Naive B cell (primary cell): ENCODE measurements around the gene SHISA7. TPM values are rescaled to one million over a fixed set of nuclear protein-coding genes. Genes with fewer than 3 reads are reported as not detected.

Experiments
- ATAC-seq, 2 donors: fragments of 150-1000 bp; cut with Tn5 transposase; 2 replicates each; pipeline ENCODE4 v1.10.0; 2021; ENCODE audit warnings: low read depth in 2 of 2, mild to moderate bottlenecking in 2 of 2, moderate library complexity in 2 of 2
- DNase-seq: peaks from one replicate; pipeline ENCODE4 v3.0.0; 2022
- H3K27ac Mint-ChIP-seq, 6 donors: one replicate each; pipeline ENCODE4 v1.8.0; 2020 to 2022; ENCODE audit warnings: mild to moderate bottlenecking in 6 of 6, mixed read lengths in 6 of 6, moderate library complexity in 5 of 6, inconsistent platforms in 2 of 6
- H3K27me3 Mint-ChIP-seq, 3 donors: one replicate each; pipeline ENCODE4 v1.8.0; 2021 to 2022; ENCODE audit warnings: mixed read lengths in 3 of 3, mild to moderate bottlenecking in 1 of 3
- H3K36me3 Mint-ChIP-seq, 2 donors: one replicate each; pipeline ENCODE4 v1.8.0; 2020 to 2022; ENCODE audit warnings: mixed read lengths in 2 of 2, inconsistent platforms in 1 of 2, mild to moderate bottlenecking in 1 of 2
- H3K4me1 Mint-ChIP-seq, 3 donors: one replicate each; pipeline ENCODE4 v1.8.0; 2020 to 2022; ENCODE audit warnings: mixed read lengths in 3 of 3, inconsistent platforms in 1 of 3, mild to moderate bottlenecking in 1 of 3, moderate library complexity in 1 of 3
- H3K4me3 Mint-ChIP-seq, 8 donors: one replicate each; pipeline ENCODE4 v1.8.0; 2020 to 2022; ENCODE audit warnings: mild to moderate bottlenecking in 8 of 8, mixed read lengths in 8 of 8, moderate library complexity in 8 of 8, inconsistent platforms in 2 of 8
- H3K9me3 Mint-ChIP-seq, 7 donors: one replicate each; pipeline ENCODE4 v1.8.0; 2020 to 2022; ENCODE audit warnings: mixed read lengths in 7 of 7, mild to moderate bottlenecking in 5 of 7, inconsistent platforms in 2 of 7, moderate library complexity in 1 of 7
- polyA plus RNA-seq, 6 donors: library from polyadenylated mRNA; unstranded; fragments of 300-500 nt; fragmentation: Illumina TruSeq; gene quantifications; one replicate each; pipeline ENCODE4 v1.2.3, GENCODE V29; 2021; ENCODE audit warnings: low read depth in 6 of 6

Gene SHISA7
- polyA plus RNA-seq, 6 donors from 2014 or later, result not detected

DNA sequence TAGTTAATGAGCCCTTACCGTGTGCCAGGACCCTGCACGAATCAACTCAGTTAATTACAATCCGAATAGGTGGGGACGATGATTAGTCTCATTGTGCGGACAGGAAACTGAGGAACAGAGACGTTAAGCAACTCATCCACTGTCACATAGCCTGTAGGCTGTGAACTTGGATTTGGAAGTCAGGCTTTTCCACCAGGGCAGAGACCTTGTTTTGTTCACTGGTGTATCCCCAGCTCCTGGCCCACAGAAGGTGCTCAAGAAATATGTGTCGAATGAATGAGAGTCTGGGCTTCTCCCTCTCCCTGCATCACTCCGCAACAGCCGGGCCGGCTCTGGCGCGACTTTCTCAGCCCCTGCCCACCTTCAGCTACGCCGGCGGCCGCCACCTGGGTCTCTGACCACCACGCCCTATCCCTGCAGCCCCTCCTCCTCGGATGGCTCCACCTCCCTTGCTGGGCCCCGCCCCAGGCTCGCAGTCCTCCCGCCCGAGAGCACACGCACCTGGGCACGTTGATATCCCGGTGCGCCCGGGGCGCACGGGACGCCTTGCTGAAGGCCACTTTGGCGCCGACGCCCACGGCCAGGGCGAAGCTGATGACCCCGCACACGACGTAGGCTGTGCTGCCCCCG is 1.3 kb downstream of the SHISA7 start:
- Mint-ChIP-seq H3K9me3 (peaks cover 0 to 14% (median 4%) of the 10 kb centered on the region in 7 donors), H3K27ac (peak overlapping the region in 3 of 6 donors; percentile 18 to 26 (median 21))
- peak; percentile 17 to 43 for ATAC-seq

DNA sequence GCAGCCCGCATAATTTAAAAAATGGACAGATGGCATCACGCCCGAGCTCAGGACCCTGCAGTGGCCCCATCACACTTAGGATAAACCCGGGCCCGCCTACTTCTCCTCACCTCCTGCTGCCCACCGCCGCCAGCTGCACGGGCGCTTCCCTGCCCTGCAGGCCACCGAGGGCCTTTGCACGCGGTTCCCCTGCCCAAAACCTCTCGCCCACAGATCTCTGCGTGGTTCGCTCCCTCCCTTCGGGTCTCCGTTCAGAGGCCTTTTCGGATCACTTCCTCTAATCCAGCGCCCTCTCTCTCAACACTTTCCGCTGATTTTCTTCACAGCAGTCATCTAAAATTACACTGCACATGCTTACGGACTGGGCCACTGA is 1.8 kb downstream of the SHISA7 start:
- H3K9me3 Mint-ChIP-seq, result peaks cover 0 to 14% (median 4%) of the 10 kb centered on the region in 7 donors
- ATAC-seq (peak; percentile 56 to 64), DNase-seq (no peak)
- peaks cover 22 to 35% (median 32%) of the 10 kb centered on the region in 3 donors for H3K4me1 Mint-ChIP-seq
- peaks cover 65 to 92% (median 91%) of the 10 kb centered on the region in 3 donors for H3K27me3 Mint-ChIP-seq
- H3K27ac Mint-ChIP-seq, result peak overlapping the region in 3 of 6 donors; percentile 26 to 51 (median 33)
- peaks cover 0 to 25% of the 10 kb centered on the region in 2 donors for H3K36me3 Mint-ChIP-seq
- peak overlapping the region; percentile 34 to 84 (median 63) for H3K4me3 Mint-ChIP-seq

More for the DNA sequence above, 1.3 kb downstream of the SHISA7 start:
- Mint-ChIP-seq H3K27me3 (peaks cover 61 to 88% (median 86%) of the 10 kb centered on the region in 3 donors), H3K4me3 (peak overlapping the region; percentile 5 to 84 (median 63)), H3K4me1 (peaks cover 22 to 35% (median 32%) of the 10 kb centered on the region in 3 donors), H3K36me3 (peaks cover 0 to 25% of the 10 kb centered on the region in 2 donors)
- DNase-seq, result no peak

GRCh38 chr19:55440411-55441105 is 2.5 kb downstream of the SHISA7 start:
- H3K27ac Mint-ChIP-seq, result peak overlapping the region in 2 of 6 donors; percentile 10 to 26
- ATAC-seq (no peak), DNase-seq (no peak)
- H3K27me3 Mint-ChIP-seq, result peaks cover 60 to 92% (median 85%) of the 10 kb centered on the region in 3 donors
- H3K4me1 Mint-ChIP-seq, result peaks cover 22 to 35% (median 32%) of the 10 kb centered on the region in 3 donors
- H3K36me3 Mint-ChIP-seq, result peaks cover 0 to 25% of the 10 kb centered on the region in 2 donors
- H3K4me3 Mint-ChIP-seq, result peak overlapping the region in 6 of 8 donors; percentile 34 to 72 (median 64)
- peaks cover 0 to 14% (median 4%) of the 10 kb centered on the region in 7 donors for H3K9me3 Mint-ChIP-seq

DNA sequence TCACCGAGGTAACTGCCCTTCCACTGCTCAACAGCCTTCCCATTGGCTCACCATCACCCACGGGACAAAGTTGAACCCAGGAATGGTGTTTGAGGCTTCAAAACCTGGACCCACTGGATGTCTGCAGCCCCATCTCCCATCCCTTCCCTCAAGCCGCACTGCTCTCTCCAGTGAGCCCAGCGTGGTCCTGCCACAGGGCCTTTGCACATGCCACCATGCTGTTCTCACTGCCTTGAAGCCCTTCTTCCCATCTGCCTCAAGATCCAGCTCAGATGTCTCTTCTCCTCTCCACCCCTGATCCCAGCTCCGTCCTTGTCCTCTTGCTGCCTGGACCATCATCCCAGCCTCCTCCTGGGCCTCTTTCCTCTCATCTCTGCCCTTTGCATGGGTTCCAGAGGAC is 4.0 kb downstream of the SHISA7 start:
- H3K36me3 Mint-ChIP-seq, result peaks cover 0 to 25% of the 10 kb centered on the region in 2 donors
- peaks cover 22 to 32% (median 32%) of the 10 kb centered on the region in 3 donors for H3K4me1 Mint-ChIP-seq
- H3K9me3 Mint-ChIP-seq, result peaks cover 0 to 14% (median 4%) of the 10 kb centered on the region in 7 donors
- H3K27ac Mint-ChIP-seq, result peak overlapping the region in 1 of 6 donors; percentile 87
- ATAC-seq, result no peak
- peaks cover 47 to 78% (median 73%) of the 10 kb centered on the region in 3 donors for H3K27me3 Mint-ChIP-seq
- no peak overlapping the region for H3K4me3 Mint-ChIP-seq
- DNase-seq, result no peak

GRCh38 chr19:55437410-55437809 is 5.7 kb downstream of the SHISA7 start:
- H3K27ac Mint-ChIP-seq, result no peak overlapping the region
- peak overlapping the region in 1 of 8 donors; percentile 63 for H3K4me3 Mint-ChIP-seq
- H3K36me3 Mint-ChIP-seq, result peaks cover 0 to 25% of the 10 kb centered on the region in 2 donors
- ATAC-seq (no peak), DNase-seq (no peak)
- peaks cover 0 to 14% (median 4%) of the 10 kb centered on the region in 7 donors for H3K9me3 Mint-ChIP-seq
- H3K4me1 Mint-ChIP-seq, result peaks cover 22 to 25% (median 23%) of the 10 kb centered on the region in 3 donors
- peaks cover 43 to 66% (median 62%) of the 10 kb centered on the region in 3 donors for H3K27me3 Mint-ChIP-seq

GRCh38 chr19:55436847-55437246 is 6.3 kb downstream of the SHISA7 start:
- DNase-seq (no peak), ATAC-seq (no peak)
- Mint-ChIP-seq H3K4me1 (peaks cover 22% of the 10 kb centered on the region in 3 donors), H3K27me3 (peaks cover 47 to 66% (median 63%) of the 10 kb centered on the region in 3 donors), H3K27ac (no peak overlapping the region), H3K4me3 (peak overlapping the region in 1 of 8 donors; percentile 63), H3K9me3 (peaks cover 0 to 14% (median 4%) of the 10 kb centered on the region in 7 donors), H3K36me3 (peaks cover 0 to 25% of the 10 kb centered on the region in 2 donors)

DNA sequence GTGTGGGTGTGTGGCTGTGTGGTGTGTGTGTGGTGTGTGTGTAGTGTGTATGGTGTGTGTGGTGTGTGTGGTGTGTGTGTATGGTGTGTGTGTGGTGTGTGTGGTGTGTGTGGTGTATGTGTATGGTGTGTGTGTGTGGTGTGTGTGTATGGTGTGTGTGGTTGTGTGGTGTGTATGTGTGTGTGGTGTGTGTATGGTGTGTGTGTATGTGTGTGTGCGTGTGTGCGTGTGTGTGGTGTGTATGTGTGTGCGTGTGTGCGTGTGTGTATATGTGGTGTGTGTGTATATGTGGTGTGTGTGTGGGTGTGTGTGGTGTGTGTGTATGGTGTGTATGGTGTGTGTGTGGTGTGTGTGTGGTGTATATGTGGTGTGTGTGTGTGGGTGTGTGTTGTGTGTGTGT is 8.1 kb downstream of the SHISA7 start:
- Mint-ChIP-seq H3K9me3 (peaks cover 0 to 11% (median 0%) of the 10 kb centered on the region in 7 donors), H3K27ac (no peak overlapping the region), H3K4me1 (peaks cover 8 to 11% (median 9%) of the 10 kb centered on the region in 3 donors), H3K4me3 (no peak overlapping the region), H3K36me3 (peaks cover 0 to 13% of the 10 kb centered on the region in 2 donors), H3K27me3 (peaks cover 49 to 67% (median 64%) of the 10 kb centered on the region in 3 donors)
- no peak for ATAC-seq
- DNase-seq, result no peak

DNA sequence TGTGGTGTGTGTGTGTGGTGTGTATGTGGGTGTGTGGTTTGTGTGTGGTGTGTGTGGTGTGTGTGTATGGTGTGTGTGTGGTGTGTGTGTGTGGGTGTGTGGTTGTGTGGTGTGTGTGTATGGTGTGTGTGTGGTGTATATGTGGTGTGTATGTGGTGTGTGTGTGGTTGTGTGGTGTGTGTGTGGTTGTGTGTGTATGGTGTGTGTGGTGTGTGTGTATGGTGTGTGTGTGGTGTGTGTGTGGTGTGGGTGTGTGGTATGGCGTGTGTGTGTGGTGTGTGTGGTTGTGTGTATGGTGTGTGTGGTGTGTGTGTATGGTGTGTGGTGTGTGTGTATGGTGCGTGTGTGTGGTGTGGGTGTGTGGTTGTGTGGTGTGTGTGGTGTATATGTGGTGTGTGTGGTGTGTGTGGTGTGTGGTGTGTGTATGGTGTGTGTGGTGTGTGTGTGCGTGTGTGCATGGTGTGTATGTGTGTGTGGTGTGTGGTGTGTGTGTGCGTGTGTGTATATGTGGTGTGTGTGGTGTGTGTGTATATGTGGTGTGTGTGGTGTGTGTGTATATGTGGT is 8.7 kb downstream of the SHISA7 start:
- Mint-ChIP-seq H3K9me3 (peaks cover 0 to 11% (median 0%) of the 10 kb centered on the region in 7 donors), H3K36me3 (peaks cover 0 to 7% of the 10 kb centered on the region in 2 donors), H3K27me3 (peaks cover 48 to 67% (median 64%) of the 10 kb centered on the region in 3 donors), H3K4me1 (peaks cover 2 to 7% (median 5%) of the 10 kb centered on the region in 3 donors), H3K27ac (no peak overlapping the region), H3K4me3 (no peak overlapping the region)
- DNase-seq (no peak), ATAC-seq (no peak)

DNA sequence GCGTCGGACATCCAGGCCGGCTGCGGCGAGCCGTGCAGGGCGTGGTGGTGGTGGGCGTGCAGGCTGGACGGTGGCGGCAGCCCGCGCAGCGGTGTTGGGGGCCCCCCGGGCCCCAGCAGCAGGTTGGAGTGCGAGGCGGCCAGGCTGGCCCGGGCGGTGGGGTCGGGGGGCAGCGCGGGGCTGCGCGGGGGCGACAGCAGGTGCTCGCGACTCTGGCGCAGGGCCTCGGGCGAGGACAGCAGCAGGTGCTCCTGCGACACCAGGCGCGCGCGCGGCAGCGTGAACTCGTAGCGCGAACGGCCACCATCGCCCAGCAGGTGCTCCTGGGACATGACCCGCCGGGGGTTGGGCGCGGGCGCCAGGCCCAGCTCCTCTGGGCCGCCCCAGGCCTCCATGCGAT is 9.8 kb downstream of the SHISA7 start:
- Mint-ChIP-seq H3K27me3 (peaks cover 41 to 67% (median 64%) of the 10 kb centered on the region in 3 donors), H3K4me3 (no peak overlapping the region), H3K36me3 (no peaks in the 10 kb centered on the region), H3K4me1 (peaks cover 0 to 3% (median 2%) of the 10 kb centered on the region in 3 donors), H3K9me3 (peaks cover 0 to 7% (median 0%) of the 10 kb centered on the region in 7 donors), H3K27ac (no peak overlapping the region)
- DNase-seq, result no peak
- no peak for ATAC-seq

DNA sequence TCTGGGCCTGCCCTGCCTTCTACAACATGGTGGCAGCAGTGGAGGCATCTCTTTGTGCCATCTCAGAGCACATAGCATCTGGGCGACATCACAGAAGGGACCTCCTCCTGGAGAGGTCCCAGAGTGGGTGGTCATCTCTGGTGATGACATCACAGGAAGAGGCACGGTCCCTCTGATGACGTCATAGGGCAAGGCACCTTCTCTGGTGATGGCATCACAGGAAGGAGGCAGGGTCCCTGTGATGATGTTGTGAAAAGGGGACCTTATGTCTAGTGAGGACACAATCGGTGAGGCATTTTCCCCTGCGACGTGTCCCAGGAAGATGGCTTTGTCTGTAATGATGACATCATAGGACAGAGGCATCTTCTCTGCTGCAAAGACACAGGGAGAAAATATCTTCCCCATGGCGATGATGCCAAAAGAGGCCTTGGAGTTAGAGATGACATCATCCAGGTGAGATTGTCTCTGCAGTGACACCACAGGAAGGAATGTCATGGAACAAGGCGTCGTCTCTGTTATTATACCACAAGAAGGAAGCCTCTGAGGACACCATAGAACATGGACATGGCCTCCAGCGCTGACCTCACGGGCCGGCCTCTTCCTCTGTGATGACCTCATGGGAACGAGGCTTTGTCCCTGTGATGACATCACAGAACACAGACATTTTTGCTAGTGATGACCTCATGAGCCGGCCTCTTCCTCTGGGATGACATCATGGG is 10.7 kb downstream of the SHISA7 start:
- no peak overlapping the region for H3K27ac Mint-ChIP-seq
- H3K4me3 Mint-ChIP-seq, result no peak overlapping the region
- no peaks in the 10 kb centered on the region for H3K36me3 Mint-ChIP-seq
- H3K9me3 Mint-ChIP-seq, result peaks cover 0 to 7% (median 0%) of the 10 kb centered on the region in 7 donors
- DNase-seq (no peak), ATAC-seq (no peak)
- peaks cover 0 to 3% (median 2%) of the 10 kb centered on the region in 3 donors for H3K4me1 Mint-ChIP-seq
- H3K27me3 Mint-ChIP-seq, result peaks cover 40 to 66% (median 60%) of the 10 kb centered on the region in 3 donors

DNA sequence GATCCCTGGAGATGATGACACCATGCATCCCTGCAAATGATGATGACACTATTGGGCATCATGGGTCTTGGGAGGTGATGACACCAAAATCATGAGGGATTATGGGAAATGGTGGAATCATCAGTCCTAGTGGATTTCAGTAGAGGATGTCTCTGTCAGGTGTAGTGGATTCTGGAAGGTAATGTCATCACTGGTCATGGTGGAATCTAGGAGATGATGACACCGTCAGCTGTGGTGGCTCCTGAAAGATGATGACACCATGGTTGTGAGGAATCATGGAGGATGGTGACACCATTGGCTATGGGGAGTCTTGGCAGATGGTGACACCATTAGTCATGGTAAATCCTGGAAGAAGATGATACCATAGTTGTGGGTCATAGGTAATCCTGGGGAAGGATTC is 11.9 kb downstream of the SHISA7 start:
- Mint-ChIP-seq H3K4me3 (no peak overlapping the region), H3K27ac (no peak overlapping the region), H3K4me1 (peaks cover 0 to 3% (median 0%) of the 10 kb centered on the region in 3 donors), H3K27me3 (peaks cover 29 to 59% (median 48%) of the 10 kb centered on the region in 3 donors), H3K36me3 (no peaks in the 10 kb centered on the region), H3K9me3 (peaks cover 0 to 7% (median 0%) of the 10 kb centered on the region in 7 donors)
- ATAC-seq, result no peak
- no peak for DNase-seq

GRCh38 chr19:55426042-55426441 is 17.1 kb downstream of the SHISA7 start:
- H3K4me3 Mint-ChIP-seq, result no peak overlapping the region
- peaks cover 0 to 2% (median 0%) of the 10 kb centered on the region in 7 donors for H3K9me3 Mint-ChIP-seq
- ATAC-seq, result no peak
- H3K27me3 Mint-ChIP-seq, result peaks cover 24 to 51% (median 45%) of the 10 kb centered on the region in 3 donors
- no peak for DNase-seq
- no peaks in the 10 kb centered on the region for H3K36me3 Mint-ChIP-seq
- no peak overlapping the region for H3K27ac Mint-ChIP-seq
- peaks cover 0 to 4% (median 3%) of the 10 kb centered on the region in 3 donors for H3K4me1 Mint-ChIP-seq
